GM12801 (cell line): ENCODE results near the gene MRAP.

ENCODE experiments used
- TF ChIP-seq, protein P1 (sequence below): IDR thresholded peaks from one replicate; pipeline ENCODE4 v1.5.1; 2011; ENCODE audit warnings: control low read depth; ENCODE audit not compliant: insufficient read length; ENCODE audit errors: extremely low read depth

The MRAP gene

GRCh38 chr21:32309906-32310460 lies 11.3 kb downstream of the MRAP start:
- TF ChIP-seq, protein P1, sequence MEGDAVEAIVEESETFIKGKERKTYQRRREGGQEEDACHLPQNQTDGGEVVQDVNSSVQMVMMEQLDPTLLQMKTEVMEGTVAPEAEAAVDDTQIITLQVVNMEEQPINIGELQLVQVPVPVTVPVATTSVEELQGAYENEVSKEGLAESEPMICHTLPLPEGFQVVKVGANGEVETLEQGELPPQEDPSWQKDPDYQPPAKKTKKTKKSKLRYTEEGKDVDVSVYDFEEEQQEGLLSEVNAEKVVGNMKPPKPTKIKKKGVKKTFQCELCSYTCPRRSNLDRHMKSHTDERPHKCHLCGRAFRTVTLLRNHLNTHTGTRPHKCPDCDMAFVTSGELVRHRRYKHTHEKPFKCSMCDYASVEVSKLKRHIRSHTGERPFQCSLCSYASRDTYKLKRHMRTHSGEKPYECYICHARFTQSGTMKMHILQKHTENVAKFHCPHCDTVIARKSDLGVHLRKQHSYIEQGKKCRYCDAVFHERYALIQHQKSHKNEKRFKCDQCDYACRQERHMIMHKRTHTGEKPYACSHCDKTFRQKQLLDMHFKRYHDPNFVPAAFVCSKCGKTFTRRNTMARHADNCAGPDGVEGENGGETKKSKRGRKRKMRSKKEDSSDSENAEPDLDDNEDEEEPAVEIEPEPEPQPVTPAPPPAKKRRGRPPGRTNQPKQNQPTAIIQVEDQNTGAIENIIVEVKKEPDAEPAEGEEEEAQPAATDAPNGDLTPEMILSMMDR = no peak

- TF ChIP-seq, protein P1 = no peak
Measured at GRCh38 chr21:32311621-32312020, 13.0 kb downstream of the MRAP start.

DNA sequence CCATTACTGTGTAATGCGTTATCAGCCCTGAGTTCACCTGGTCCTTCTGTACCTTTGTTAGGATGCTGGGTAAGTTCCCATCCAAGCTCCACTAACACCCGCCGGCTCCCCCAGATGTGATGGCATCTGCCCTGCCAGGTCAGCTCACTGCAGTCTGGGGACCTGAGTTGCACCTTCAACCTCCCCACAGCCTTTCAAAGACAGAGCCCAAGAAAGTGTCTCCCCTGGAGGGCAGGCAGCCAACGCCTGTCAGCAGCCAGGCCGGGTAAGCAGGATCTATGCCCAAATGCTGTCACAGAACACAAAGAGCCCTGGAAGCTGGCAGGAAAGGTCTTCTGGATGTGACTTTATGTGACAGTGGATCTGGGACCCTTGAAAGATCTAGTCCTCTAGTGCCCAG lies 13.7 kb downstream of the MRAP start:
- TF ChIP-seq, protein P1 = no peak

- TF ChIP-seq, protein P1 = no peak
Measured at GRCh38 chr21:32312976-32313375, 14.3 kb downstream of the MRAP start.

- TF ChIP-seq, protein P1 = no peak
Measured at GRCh38 chr21:32314806-32315205, 16.2 kb downstream of the MRAP start.

DNA sequence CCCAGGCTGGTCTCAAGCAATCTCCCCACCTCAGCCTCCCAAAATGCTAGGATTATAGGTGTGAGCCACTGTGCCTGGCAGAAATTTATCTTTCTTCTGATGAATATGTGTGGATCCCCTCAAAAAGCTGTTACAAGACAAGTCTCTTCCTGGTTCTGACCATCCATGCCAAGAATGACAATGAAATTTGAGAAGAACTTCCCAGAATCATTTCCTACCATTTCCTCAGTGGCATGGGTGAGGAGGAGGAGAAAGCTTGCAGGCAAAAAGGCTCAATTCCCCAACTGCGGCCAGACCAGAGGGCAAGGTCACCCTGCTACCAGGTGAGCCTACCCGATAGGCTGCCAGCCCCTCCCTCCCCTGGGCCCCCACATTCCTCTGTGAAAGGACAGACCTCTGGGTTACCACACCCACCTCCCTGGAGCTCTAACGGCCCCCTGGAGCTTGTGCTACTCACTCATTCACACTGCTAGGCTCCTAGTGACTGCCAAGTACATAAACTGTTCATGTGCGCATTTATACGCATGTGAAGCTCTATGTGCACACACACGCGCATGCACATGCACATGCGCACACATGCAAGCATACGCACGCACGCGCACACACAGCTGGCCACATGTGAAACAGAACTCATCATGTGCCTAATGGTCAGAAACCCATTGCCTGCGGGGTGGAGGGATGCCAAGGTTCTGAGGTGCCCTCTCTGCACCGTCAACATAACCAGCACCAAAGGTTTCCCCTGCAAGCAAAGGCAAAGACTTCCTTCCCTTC lies 17.0 kb downstream of the MRAP start:
- TF ChIP-seq, protein P1 = no peak

- TF ChIP-seq, protein P1 = no peak
Measured at GRCh38 chr21:32316361-32317215, 17.9 kb downstream of the MRAP start.
